ENCODE results near the gene C12orf50. TPM values are rescaled to one million over a fixed set of nuclear protein-coding genes. Genes with fewer than 3 reads are reported as not detected.
"Not testable (repeated sequence)": the region's sequence is repeated elsewhere in the genome, so short reads cannot be mapped to it uniquely, and the experiment has no call there.

The C12orf50 gene
- total and polyA plus RNA-seq, 2 donors (not counting 1 experiment from before 2014, with no cell fraction given) = 0.07 to 0.10 TPM

GRCh38 chr12:88035271-88035906 lies 6.2 kb upstream of the C12orf50 start:
- ChIA-PET POLR2A (interaction anchor here (1.6 kb wide), 1 partner anchor 106 kb away, joined by 3 read pairs; the partner anchor contains the start of gene CEP290), CTCF (no interaction called here)
- intact Hi-C loops (cut with micrococcal nuclease) = loop anchor here (1.0 to 5.0 kb wide), 3 partner anchors 107 to 1492 kb away; partner anchors contain the start of genes CEP290, POC1B and TMTC3
- Histone ChIP-seq H3K9me3 (ENCODE audit: control extremely low read depth in 1 of 3, control insufficient read depth in 2 of 3, insufficient read depth in 1 of 3, low read length in 2 of 3) (peaks cover 0 to 4% (median 0%) of the 10 kb centered on the region in 3 donors), H3K4me3 (ENCODE audit: control extremely low read depth in 1 of 5, extremely low read depth in 1 of 5, insufficient read depth in 1 of 5, low read depth in 2 of 5, low read length in 4 of 5) (peak overlapping the region; percentile 62 to 93 (median 90)), H3K36me3 (replicated peaks in 1 of 2; ENCODE audit: control extremely low read depth in 1 of 2, control insufficient read depth in 1 of 2, extremely low read depth in 1 of 2, insufficient read depth in 2 of 2, low read length in 1 of 2) (no peaks in the 10 kb centered on the region), H3K27me3 (replicated peaks in 1 of 4; ENCODE audit: control extremely low read depth in 1 of 4, control insufficient read depth in 3 of 4, insufficient read depth in 4 of 4, low read length in 3 of 4) (no peaks in the 10 kb centered on the region), H3K27ac (ENCODE audit: low read length in 2 of 2) (peak overlapping the region; percentile 47 to 74), H3K4me2 (replicated peaks; ENCODE audit: low read depth, low read length, poor library complexity, severe bottlenecking) (peak overlapping the region; percentile 86), H3K9ac (ENCODE audit: low read length) (peak overlapping the region; percentile 87), H3K4me1 (ENCODE audit: control insufficient read depth in 2 of 2, insufficient read depth in 2 of 2, low read length in 2 of 2) (peaks cover 16 to 17% of the 10 kb centered on the region in 2 donors), H3K79me2 (ENCODE audit: control insufficient read depth, insufficient read depth, low read length) (peaks cover 27% of the 10 kb centered on the region), H2AFZ (ENCODE audit: insufficient read depth, low read depth, low read length, poor library complexity, severe bottlenecking) (peak overlapping the region; percentile 89), H4K20me1 (ENCODE audit: control insufficient read depth, insufficient read depth, low read length, poor library complexity, severe bottlenecking) (no peaks in the 10 kb centered on the region)
- DNase-seq (peak; percentile 88), ATAC-seq (ENCODE audit: low read depth) (peak; percentile 97)
- TF ChIP-seq EZH2 (IDR thresholded peaks at IDR 0.05; ENCODE audit: borderline replicate concordance, insufficient read depth, low read depth, low read length, poor library complexity, severe bottlenecking) = no peak
- TF ChIP-seq CTCF (IDR thresholded peaks at IDR 0.05) = no peak
- peak overlapping the region; percentile 92 for H3K27ac Mint-ChIP-seq
- 1% methylated on average over 50 of the region's 54 CpGs for WGBS (ENCODE audit: insufficient coverage)
- H3K4me3 Mint-ChIP-seq = peak overlapping the region; percentile 99
- H3K4me1 Mint-ChIP-seq = peaks cover 30% of the 10 kb centered on the region
- H3K9me3 Mint-ChIP-seq (ENCODE audit: insufficient read depth) = no peaks in the 10 kb centered on the region
- no peaks in the 10 kb centered on the region for H3K27me3 Mint-ChIP-seq

GRCh38 chr12:88031161-88031560 lies 2.0 kb upstream of the C12orf50 start:
- H3K27me3 Mint-ChIP-seq; H3K27me3 ChIP-seq (replicated peaks in 1 of 4; ENCODE audit: control extremely low read depth in 1 of 4, control insufficient read depth in 3 of 4, insufficient read depth in 4 of 4, low read length in 3 of 4); ATAC-seq (ENCODE audit: low read depth); H3K4me2 ChIP-seq (replicated peaks; ENCODE audit: low read depth, low read length, poor library complexity, severe bottlenecking); DNase-seq; H3K27ac ChIP-seq (ENCODE audit: low read length in 2 of 2); H3K9me3 ChIP-seq (ENCODE audit: control extremely low read depth in 1 of 3, control insufficient read depth in 2 of 3, insufficient read depth in 1 of 3, low read length in 2 of 3); H3K36me3 ChIP-seq (replicated peaks in 1 of 2; ENCODE audit: control extremely low read depth in 1 of 2, control insufficient read depth in 1 of 2, extremely low read depth in 1 of 2, insufficient read depth in 2 of 2, low read length in 1 of 2); H2AFZ ChIP-seq (ENCODE audit: insufficient read depth, low read depth, low read length, poor library complexity, severe bottlenecking); CTCF ChIA-PET; H3K9me3 Mint-ChIP-seq (ENCODE audit: insufficient read depth); H3K4me3 ChIP-seq (ENCODE audit: control extremely low read depth in 1 of 5, extremely low read depth in 1 of 5, insufficient read depth in 1 of 5, low read depth in 2 of 5, low read length in 4 of 5); POLR2A ChIA-PET; H4K20me1 ChIP-seq (ENCODE audit: control insufficient read depth, insufficient read depth, low read length, poor library complexity, severe bottlenecking); intact Hi-C loops (cut with micrococcal nuclease); H3K27ac Mint-ChIP-seq; H3K9ac ChIP-seq (ENCODE audit: low read length); H3K4me1 ChIP-seq (ENCODE audit: control insufficient read depth in 2 of 2, insufficient read depth in 2 of 2, low read length in 2 of 2); H3K79me2 ChIP-seq (ENCODE audit: control insufficient read depth, insufficient read depth, low read length); H3K4me3 Mint-ChIP-seq: not testable (repeated sequence)
- 93% methylated on average over 3 of the region's 3 CpGs for WGBS (ENCODE audit: insufficient coverage)
- H3K4me1 Mint-ChIP-seq = peaks cover 12% of the 10 kb centered on the region

Data from B cell (primary cell).